Measurements from ENCODE around the gene MICALL2.

The MICALL2 gene

DNA sequence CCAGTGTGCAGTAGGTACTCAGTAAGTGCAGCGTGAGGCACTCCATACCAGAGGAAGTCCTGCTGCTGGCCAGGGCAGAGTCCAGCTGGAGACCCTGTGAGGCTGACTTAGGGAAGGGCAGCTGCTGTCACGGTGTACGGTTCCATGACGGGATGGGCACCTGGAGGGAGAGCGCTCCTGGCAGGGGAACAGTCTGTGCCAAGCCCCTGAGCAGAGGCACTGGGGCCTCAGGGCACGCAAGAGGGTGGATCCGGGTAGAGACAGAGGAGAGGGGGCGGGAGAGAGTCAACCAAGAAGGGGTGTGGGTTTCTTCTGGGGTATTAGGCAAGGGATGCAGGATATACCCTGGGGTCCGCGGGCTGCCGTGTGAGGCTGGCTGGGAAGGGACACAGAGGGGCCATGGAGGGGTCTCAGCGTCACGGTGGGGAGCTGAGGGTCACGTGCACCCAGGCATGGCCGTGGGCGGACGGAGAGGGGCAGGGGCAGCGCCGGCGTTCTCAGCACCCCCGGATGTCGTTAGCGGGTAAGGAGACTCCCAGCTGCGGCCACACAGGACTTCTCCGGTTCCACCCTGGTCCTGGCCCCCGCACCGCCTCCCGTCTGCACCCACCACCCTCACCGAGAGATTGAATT, 70.5 kb downstream of the MICALL2 start:
- Histone ChIP-seq H3K27ac (no peak overlapping the region), H3K27me3 (replicated peaks) (peaks cover 20% of the 10 kb centered on the region), H3K36me3 (replicated peaks) (no peaks in the 10 kb centered on the region), H3K4me3 (ENCODE audit: low read depth, low read length) (no peak overlapping the region)
- no peak for DNase-seq
- TF ChIP-seq, protein P1, sequence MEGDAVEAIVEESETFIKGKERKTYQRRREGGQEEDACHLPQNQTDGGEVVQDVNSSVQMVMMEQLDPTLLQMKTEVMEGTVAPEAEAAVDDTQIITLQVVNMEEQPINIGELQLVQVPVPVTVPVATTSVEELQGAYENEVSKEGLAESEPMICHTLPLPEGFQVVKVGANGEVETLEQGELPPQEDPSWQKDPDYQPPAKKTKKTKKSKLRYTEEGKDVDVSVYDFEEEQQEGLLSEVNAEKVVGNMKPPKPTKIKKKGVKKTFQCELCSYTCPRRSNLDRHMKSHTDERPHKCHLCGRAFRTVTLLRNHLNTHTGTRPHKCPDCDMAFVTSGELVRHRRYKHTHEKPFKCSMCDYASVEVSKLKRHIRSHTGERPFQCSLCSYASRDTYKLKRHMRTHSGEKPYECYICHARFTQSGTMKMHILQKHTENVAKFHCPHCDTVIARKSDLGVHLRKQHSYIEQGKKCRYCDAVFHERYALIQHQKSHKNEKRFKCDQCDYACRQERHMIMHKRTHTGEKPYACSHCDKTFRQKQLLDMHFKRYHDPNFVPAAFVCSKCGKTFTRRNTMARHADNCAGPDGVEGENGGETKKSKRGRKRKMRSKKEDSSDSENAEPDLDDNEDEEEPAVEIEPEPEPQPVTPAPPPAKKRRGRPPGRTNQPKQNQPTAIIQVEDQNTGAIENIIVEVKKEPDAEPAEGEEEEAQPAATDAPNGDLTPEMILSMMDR (IDR thresholded peaks at IDR 0.05; ENCODE audit: low read depth, low read length, missing control alignments): no peak
- in situ Hi-C loops (cut with HindIII; ENCODE audit: low pct_ligation_motif_present, low sequenced_read_pairs): no loop called here

GRCh38 chr7:1388021-1388702, 71.1 kb downstream of the MICALL2 start:
- H3K27me3 ChIP-seq (replicated peaks): peaks cover 21% of the 10 kb centered on the region
- TF ChIP-seq, protein P1 (IDR thresholded peaks at IDR 0.05; ENCODE audit: low read depth, low read length, missing control alignments): no peak

DNA sequence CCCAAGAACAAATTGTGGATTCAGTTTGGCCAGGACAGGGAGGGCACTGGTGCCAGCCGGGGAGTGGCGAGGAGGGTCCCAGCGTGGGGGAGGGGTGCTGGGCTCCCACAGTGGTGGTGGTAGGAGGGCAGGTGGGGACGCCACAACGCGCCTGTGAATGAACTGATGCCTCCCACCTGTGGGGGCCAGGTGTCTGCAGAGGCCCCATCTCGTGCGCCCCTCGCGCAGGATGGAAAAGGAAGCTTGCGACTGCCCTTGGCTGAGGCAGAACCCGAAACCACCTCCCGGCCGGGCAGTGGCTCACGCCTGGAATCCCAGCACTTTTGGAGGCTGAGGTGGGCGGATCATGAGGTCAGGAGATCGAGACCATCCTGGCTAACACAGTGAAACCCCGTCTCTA, 72.0 kb downstream of the MICALL2 start:
- in situ Hi-C loops (cut with HindIII; ENCODE audit: low pct_ligation_motif_present, low sequenced_read_pairs): no loop called here
- Histone ChIP-seq H3K27ac (no peak overlapping the region), H3K4me3 (ENCODE audit: low read depth, low read length) (no peak overlapping the region), H3K27me3 (replicated peaks) (peaks cover 21% of the 10 kb centered on the region), H3K36me3 (replicated peaks) (no peaks in the 10 kb centered on the region)
- DNase-seq: no peak
- TF ChIP-seq, protein P1 (IDR thresholded peaks at IDR 0.05; ENCODE audit: low read depth, low read length, missing control alignments): no peak

More at GRCh38 chr7:1388021-1388702, 71.1 kb downstream of the MICALL2 start:
- in situ Hi-C loops (cut with HindIII; ENCODE audit: low pct_ligation_motif_present, low sequenced_read_pairs): no loop called here
- DNase-seq: no peak
- Histone ChIP-seq H3K4me3 (ENCODE audit: low read depth, low read length) (no peak overlapping the region), H3K36me3 (replicated peaks) (no peaks in the 10 kb centered on the region), H3K27ac (no peak overlapping the region)

DNA sequence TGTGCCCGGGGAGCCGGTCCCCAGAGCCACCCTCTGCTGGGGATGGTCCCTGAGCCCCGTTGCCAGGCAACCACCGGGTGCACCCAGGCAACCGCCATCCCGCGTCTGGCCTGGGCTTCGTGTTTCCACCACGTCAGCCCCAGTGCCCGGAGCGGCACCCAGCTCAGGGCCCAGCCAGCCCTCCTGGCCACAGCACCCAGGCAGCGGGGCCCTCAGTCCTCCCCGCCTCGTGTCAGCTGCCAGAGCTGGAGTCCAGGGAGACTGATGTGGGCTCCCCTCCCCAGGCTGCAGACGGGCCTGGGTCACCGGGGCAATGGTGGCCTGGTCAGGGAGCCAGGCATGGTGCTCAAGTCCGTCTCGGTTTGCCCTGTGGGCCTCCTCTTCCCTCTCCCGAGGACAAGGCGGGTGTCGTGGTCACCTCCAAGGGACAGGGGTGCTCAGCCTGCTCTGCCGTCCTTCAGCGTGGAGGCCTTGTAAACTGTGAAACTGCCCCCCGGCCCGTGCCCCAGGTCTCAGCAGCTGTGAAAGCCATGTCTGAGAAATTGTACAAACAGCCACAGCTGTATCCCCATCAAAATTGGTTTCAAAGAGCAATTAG, 72.5 kb downstream of the MICALL2 start:
- DNase-seq: no peak
- no peaks in the 10 kb centered on the region for H3K36me3 ChIP-seq (replicated peaks)
- in situ Hi-C loops (cut with HindIII; ENCODE audit: low pct_ligation_motif_present, low sequenced_read_pairs): no loop called here
- no peak overlapping the region for H3K27ac ChIP-seq
- peaks cover 21% of the 10 kb centered on the region for H3K27me3 ChIP-seq (replicated peaks)
- no peak overlapping the region for H3K4me3 ChIP-seq (ENCODE audit: low read depth, low read length)
- TF ChIP-seq, protein P1 (IDR thresholded peaks at IDR 0.05; ENCODE audit: low read depth, low read length, missing control alignments): no peak

DNA sequence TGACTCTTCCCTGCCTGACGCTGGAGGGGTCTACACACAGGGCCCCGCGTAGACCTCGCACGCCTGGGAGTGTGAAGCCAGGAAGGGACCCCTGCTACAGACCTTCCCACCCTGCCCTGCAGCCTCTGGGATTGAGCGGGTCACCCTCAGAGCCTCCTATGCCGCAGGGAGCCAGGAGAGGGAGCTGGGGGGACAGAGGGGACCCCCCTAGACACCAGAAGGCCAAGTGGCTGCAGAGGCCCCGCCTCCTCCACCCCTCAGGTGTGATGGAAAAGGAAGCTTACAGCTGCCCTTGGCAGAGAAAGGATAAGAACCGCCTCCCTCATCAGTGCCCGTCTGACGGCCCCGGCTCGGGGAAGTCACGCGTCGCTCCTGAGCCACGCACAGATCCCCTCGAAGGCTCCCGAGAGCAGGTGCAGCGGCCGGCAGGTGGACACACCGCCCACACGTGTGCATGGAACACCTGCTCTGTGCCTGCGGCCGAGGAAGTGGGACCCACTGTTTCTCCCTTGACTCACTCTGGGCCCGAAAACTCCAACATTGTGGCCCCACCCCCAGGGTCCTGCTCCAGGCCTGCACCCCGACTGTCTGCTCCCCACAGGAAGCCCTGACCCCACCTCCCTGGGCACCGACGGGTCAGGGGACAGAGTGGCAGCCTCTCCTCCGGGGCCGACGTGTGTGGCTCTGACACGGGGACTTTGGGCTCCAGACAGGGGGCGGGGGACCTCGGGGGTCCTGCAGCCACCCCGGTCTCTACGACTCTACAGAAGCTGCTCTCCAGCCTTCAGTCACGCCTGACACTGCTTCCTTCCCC, 73.3 kb downstream of the MICALL2 start:
- no peak for DNase-seq
- H3K36me3 ChIP-seq (replicated peaks): no peaks in the 10 kb centered on the region
- in situ Hi-C loops (cut with HindIII; ENCODE audit: low pct_ligation_motif_present, low sequenced_read_pairs): no loop called here
- no peak overlapping the region for H3K4me3 ChIP-seq (ENCODE audit: low read depth, low read length)
- TF ChIP-seq, protein P1 (IDR thresholded peaks at IDR 0.05; ENCODE audit: low read depth, low read length, missing control alignments): no peak
- no peak overlapping the region for H3K27ac ChIP-seq
- H3K27me3 ChIP-seq (replicated peaks): peaks cover 21% of the 10 kb centered on the region

Data from brain microvascular endothelial cell (primary cell).